Measurements from ENCODE around the gene STK24. TPM values are rescaled to one million over a fixed set of nuclear protein-coding genes. Genes with fewer than 3 reads are reported as not detected.
A peak's percentile ranks its signal among the peaks of the same experiment; 100 is the strongest.

The STK24 gene
- total and polyA plus RNA-seq, 5 experiments from 2014 or later: 22.7 to 121 (median 66.6) TPM

DNA sequence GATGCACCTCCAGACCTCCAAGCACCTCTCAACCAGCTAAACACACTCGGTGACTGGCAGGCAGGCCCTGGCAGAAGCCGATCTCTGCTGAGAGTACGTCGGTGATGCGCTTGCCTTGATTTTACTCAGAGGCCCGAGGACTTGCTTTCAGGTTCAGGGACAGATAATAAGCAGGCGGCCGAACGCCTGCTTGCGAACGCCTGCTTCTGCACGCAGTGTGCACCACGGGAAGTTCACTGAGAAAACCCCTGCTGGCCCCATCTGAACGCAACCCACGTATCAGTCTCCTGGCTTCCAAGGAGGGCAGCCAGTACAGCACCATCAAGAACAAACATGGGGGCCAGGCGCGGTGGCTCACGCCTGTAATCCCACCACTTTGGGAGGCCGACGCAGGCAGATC lies 108.0 kb downstream of the STK24 start:
- peaks cover 12 to 39% (median 28%) of the 10 kb centered on the region in 4 donors for H3K4me1 Mint-ChIP-seq
- H3K4me3 Mint-ChIP-seq: no peak overlapping the region
- DNase-seq (no peak), ATAC-seq (no peak)
- no peaks in the 10 kb centered on the region for H3K27me3 Mint-ChIP-seq
- H3K9me3 Mint-ChIP-seq: no peaks in the 10 kb centered on the region
- H3K36me3 Mint-ChIP-seq: peaks cover 0 to 66% (median 6%) of the 10 kb centered on the region in 3 donors
- POLR2A ChIA-PET: no interaction called here
- H3K27ac Mint-ChIP-seq: peak overlapping the region in 2 of 10 donors; percentile 24 to 74

DNA sequence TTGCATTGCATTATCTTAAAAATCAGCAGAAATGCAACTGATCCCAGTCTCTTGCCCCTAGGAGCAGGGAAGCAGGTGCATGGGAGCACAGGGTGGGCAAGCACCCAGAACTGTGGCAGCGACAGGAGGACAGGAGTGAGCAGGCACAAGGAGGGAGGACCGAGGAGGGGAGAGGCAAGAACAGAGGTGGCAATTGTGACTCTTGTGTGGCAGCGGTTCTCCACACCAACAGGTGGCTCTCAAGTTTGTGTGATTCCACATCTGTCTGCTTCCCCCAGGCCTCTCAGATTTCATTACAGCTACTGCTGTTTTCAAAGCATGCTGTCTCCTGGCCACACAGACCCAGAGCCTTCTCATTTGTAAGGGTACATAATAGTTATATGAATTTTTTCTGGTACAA lies 108.5 kb downstream of the STK24 start:
- H3K36me3 Mint-ChIP-seq: peaks cover 0 to 70% (median 8%) of the 10 kb centered on the region in 3 donors
- peaks cover 12 to 40% (median 28%) of the 10 kb centered on the region in 4 donors for H3K4me1 Mint-ChIP-seq
- ATAC-seq (no peak), DNase-seq (no peak)
- no peaks in the 10 kb centered on the region for H3K9me3 Mint-ChIP-seq
- POLR2A ChIA-PET: no interaction called here
- no peak overlapping the region for H3K4me3 Mint-ChIP-seq
- H3K27ac Mint-ChIP-seq: peak overlapping the region in 2 of 10 donors; percentile 35 to 74
- H3K27me3 Mint-ChIP-seq: no peaks in the 10 kb centered on the region

DNA sequence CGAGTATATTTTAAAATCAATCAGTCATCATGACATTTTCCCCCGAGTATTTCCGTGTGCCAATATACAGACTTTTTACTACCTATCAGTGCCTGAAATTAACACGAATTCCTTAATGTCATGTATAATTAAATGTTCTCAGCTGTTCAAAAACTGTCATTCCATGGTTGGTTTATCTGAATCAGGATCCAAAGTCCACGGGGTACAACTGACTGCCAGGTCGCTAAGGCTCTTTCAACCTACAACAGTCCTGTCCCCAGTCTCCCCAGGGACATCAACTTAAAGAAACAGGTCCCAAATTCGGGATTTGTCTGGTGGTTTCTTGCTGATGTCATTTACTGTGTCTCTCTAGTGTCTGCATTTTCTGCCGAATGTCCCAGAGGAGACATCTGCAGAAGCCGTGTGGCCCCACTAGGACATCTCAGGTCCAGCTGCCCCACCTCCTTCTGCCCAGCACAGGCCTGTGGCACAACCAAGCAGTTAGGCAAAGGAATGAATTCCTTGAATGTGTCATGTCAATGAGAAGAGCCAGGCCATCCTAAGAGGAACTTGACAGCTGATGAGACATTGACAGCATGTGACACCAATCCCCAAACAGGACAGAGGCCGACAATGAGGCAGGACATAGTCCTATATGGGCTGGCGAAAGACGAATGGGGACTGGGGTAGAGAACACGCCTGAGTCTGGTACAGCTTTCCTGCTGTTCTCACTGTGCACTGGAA lies 109.5 kb downstream of the STK24 start:
- Mint-ChIP-seq H3K36me3 (peaks cover 0 to 70% (median 15%) of the 10 kb centered on the region in 3 donors), H3K4me3 (no peak overlapping the region), H3K27ac (peak overlapping the region in 4 of 10 donors; percentile 3 to 35 (median 20)), H3K4me1 (peaks cover 8 to 43% (median 28%) of the 10 kb centered on the region in 4 donors), H3K9me3 (no peaks in the 10 kb centered on the region), H3K27me3 (no peaks in the 10 kb centered on the region)
- ATAC-seq (no peak), DNase-seq (no peak)
- POLR2A ChIA-PET: no interaction called here

DNA sequence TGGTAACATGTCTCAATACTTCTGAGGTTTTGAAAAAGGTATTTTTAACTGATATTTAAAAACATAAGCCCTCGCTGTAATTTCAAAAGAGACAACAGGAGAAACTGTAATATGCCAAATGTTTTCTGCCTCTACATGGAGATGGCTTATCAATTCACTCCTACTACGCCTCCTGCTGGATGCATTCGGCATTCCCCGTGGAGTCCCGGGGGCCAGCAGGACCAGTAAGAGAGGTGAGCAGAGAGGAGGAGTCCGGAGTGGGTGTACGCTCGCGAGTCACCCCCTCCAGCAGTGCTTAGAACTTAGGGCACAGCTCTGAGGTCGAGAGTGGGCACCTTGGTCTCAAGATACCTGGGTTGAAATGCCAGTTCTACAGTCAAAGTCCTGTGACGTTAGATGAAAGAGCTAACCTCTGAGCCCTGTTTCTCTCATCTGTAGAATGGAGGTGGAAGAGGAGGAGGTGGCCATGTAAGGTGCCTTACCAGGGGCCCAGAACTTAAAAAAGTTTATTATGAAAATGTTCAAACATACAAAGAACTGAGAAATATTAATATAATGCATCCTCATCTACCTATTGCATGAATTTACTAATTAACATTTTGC lies 110.2 kb downstream of the STK24 start:
- Mint-ChIP-seq H3K9me3 (no peaks in the 10 kb centered on the region), H3K27me3 (no peaks in the 10 kb centered on the region), H3K27ac (peak overlapping the region in 4 of 10 donors; percentile 2 to 80 (median 59)), H3K4me3 (no peak overlapping the region), H3K36me3 (peaks cover 0 to 68% (median 14%) of the 10 kb centered on the region in 3 donors), H3K4me1 (peaks cover 7 to 38% (median 27%) of the 10 kb centered on the region in 4 donors)
- peak in 1 of 10 donors; percentile 20 for DNase-seq
- ATAC-seq: peak in 1 of 2 donors; percentile 47
- POLR2A ChIA-PET: no interaction called here

DNA sequence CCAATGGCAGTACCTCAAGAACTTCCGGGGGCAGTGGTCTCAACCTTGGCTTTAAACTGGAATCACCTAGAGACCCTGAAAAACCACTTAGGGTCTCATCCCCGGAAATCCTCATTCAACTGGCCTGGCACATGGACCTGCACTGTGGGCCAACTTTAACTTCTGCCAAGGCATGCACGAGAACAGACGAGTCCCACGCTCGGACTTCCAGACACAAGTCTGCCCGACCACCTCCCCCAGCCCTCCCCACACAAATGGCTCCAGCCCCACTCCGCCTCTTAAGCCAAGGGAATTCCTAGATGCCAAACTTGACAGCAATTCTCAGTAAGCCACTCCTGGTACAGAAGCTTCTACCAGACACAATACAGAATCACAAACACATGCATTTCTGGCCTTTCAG lies 114.0 kb downstream of the STK24 start:
- DNase-seq (no peak), ATAC-seq (no peak)
- Mint-ChIP-seq H3K9me3 (no peaks in the 10 kb centered on the region), H3K27ac (peak overlapping the region in 4 of 10 donors; percentile 3 to 96 (median 43)), H3K4me1 (peaks cover 0 to 28% (median 19%) of the 10 kb centered on the region in 4 donors), H3K4me3 (no peak overlapping the region), H3K36me3 (peaks cover 0 to 82% (median 23%) of the 10 kb centered on the region in 3 donors), H3K27me3 (no peaks in the 10 kb centered on the region)
- POLR2A ChIA-PET: no interaction called here

DNA sequence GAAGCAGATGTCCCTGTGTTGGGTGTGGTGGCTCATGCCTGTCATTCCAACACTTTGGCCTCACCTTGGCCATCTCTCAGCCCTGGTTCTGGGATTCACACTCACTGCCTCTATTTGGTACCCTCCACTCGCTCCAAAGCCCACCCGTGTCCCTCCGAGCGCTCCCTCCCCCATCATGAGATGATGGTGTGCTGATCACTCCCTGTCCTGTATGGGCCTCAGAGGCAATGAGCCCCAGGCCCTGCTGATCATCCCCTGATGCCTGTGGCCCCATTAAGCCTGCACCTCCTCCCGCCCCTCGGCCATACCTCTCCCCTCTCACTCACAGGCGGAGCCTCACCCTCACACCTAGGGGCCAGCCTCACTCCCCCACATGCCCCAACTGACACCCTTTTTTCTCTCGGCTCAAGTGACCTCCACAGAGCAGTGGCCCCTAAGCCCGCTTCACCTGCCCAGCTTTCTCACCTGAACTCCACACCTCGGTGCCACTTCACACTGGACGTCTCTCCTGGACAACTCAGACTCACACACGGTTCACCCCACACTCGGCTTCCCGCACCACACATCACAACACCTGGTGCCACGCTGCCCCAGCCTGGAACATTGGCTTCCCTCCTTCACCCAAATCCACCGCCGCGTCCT lies 114.5 kb downstream of the STK24 start:
- no peaks in the 10 kb centered on the region for H3K9me3 Mint-ChIP-seq
- no peak overlapping the region for H3K4me3 Mint-ChIP-seq
- ATAC-seq (no peak), DNase-seq (no peak)
- peaks cover 0 to 82% (median 23%) of the 10 kb centered on the region in 3 donors for H3K36me3 Mint-ChIP-seq
- H3K4me1 Mint-ChIP-seq: peaks cover 0 to 30% (median 16%) of the 10 kb centered on the region in 4 donors
- H3K27me3 Mint-ChIP-seq: no peaks in the 10 kb centered on the region
- POLR2A ChIA-PET: no interaction called here
- peak overlapping the region in 7 of 10 donors; percentile 41 to 96 (median 54) for H3K27ac Mint-ChIP-seq

DNA sequence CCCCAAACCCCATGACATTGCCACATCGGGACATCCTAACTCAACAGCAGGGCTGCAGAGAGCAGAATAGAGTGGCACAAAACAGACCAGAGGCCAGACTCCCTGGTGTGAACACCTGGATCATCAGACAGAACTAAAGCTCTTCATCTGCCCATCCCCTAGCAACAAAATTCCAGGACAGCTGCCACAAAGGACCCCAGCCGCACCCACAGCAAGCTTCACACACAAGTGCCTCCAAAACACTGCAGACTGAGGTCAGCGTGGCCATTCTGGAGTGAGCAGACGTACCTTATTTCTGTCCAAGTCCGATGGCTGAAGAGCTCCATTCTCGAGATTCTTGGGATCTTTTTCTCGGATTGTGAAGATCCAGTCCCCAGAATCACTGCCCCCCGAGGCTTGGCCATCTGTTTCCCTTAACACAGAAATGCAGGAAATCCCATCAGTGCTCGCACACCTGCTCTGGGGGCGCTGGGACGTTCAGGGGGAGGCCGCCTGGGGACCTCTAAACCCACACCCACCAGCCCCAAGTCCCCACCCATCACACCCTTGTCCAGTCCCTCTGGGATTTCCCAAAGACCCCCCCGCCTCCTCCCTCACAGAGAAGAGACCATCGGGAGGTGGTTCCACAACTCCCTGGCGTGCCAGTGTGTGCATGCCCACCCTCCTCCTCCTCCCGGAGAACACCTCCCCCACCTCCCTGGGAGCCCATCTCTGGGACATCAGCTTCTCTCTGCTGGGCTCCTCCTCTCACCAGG lies 115.2 kb downstream of the STK24 start:
- no peak for DNase-seq
- POLR2A ChIA-PET: interaction anchor here (1.0 kb wide), 1 partner anchor 17 kb away, joined by 4 read pairs; no protein-coding TSS in a partner anchor
- H3K27ac Mint-ChIP-seq: peak overlapping the region in 4 of 10 donors; percentile 4 to 80 (median 40)
- H3K4me3 Mint-ChIP-seq: no peak overlapping the region
- no peaks in the 10 kb centered on the region for H3K9me3 Mint-ChIP-seq
- H3K27me3 Mint-ChIP-seq: no peaks in the 10 kb centered on the region
- peaks cover 0 to 82% (median 23%) of the 10 kb centered on the region in 3 donors for H3K36me3 Mint-ChIP-seq
- ATAC-seq: no peak
- peaks cover 0 to 26% (median 10%) of the 10 kb centered on the region in 4 donors for H3K4me1 Mint-ChIP-seq

DNA sequence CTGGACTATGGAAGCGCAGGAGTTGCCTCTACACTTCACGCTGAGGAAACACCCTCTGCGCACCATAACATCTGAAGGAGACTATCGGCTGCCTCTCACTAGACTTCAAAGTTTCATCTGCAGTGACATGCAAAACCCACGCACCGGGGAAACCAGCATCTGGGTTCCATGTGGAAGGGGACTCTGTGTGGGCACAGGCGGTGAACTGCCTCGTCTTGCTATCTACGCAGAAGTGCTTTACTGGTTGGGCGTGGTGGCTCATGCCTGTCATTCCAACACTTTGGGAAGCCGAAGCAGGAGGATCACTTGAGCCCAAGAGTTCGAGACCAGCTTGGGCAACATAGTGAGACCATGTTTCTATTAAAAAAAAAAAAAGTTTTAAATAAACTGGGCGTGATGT lies 116.4 kb downstream of the STK24 start:
- peaks cover 0 to 22% (median 10%) of the 10 kb centered on the region in 4 donors for H3K4me1 Mint-ChIP-seq
- peaks cover 0 to 87% (median 21%) of the 10 kb centered on the region in 3 donors for H3K36me3 Mint-ChIP-seq
- peak overlapping the region in 3 of 10 donors; percentile 11 to 49 (median 46) for H3K27ac Mint-ChIP-seq
- ATAC-seq: no peak
- H3K27me3 Mint-ChIP-seq: no peaks in the 10 kb centered on the region
- peak in 1 of 10 donors; percentile 45 for DNase-seq
- POLR2A ChIA-PET: interaction anchor here (1.0 kb wide), 1 partner anchor 16 kb away, joined by 4 read pairs; no protein-coding TSS in a partner anchor
- H3K4me3 Mint-ChIP-seq: no peak overlapping the region
- H3K9me3 Mint-ChIP-seq: no peaks in the 10 kb centered on the region

DNA sequence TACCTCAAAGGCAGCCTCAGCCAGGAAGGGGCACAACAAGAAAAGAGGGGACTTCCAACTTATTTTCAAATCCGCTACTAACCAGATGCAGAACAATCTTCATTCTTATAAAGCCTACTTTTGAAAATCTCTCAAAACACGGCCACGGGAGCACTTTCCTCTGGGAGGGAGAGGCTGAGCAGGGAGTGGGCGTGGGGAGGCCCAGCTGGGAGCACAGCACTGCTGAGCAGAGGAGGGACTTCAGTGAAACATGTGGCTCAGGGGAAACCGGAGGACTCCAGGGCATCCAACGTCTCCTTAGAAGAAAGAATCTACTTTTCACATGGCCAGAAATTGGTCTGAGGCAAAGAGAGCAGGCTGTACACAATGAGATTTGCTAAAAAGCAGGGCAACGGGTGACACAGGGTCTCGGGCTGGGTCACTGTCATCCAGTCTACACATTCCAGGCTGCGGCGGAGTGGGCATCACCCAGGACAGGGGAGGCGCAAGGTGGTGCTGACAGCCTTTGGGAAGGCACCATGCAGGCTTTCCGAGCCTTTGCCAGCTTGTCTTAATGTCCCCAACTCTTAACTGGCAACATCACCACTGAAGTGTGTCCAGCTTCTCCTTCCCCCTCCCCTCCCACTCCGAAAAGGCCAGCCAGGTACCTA lies 117.1 kb downstream of the STK24 start:
- peak overlapping the region in 6 of 10 donors; percentile 41 to 60 (median 48) for H3K27ac Mint-ChIP-seq
- H3K27me3 Mint-ChIP-seq: no peaks in the 10 kb centered on the region
- H3K4me1 Mint-ChIP-seq: peaks cover 0 to 18% (median 10%) of the 10 kb centered on the region in 4 donors
- POLR2A ChIA-PET: no interaction called here
- DNase-seq: no peak
- H3K9me3 Mint-ChIP-seq: no peaks in the 10 kb centered on the region
- ATAC-seq: no peak
- H3K36me3 Mint-ChIP-seq: peaks cover 0 to 87% (median 21%) of the 10 kb centered on the region in 3 donors
- H3K4me3 Mint-ChIP-seq: no peak overlapping the region

DNA sequence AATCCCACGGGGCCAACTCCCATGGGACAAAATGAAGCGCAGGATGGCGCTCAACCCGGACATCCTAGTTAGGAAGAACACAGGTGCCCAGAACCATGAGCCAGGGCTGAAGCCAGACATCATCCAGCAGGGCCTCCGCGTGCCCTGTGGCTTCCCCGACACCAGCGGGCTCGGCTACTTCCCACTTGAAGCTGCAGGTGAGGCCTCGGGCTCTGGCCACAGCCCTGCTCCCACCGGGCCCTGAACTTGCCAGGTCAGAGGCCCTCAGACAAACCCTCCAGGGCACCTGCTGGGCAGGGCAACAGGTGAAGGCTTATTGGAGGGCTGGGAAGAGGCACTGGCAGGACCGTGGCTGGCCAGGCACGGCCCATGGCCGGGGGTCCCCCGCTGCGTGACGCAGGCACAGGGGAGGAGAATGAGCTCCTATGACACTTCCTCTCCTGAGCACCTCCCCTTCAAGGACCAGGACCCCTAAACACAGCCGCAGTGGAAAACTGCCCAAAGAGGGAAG lies 117.7 kb downstream of the STK24 start:
- Mint-ChIP-seq H3K27me3 (no peaks in the 10 kb centered on the region), H3K36me3 (peaks cover 0 to 93% (median 21%) of the 10 kb centered on the region in 3 donors), H3K4me3 (no peak overlapping the region), H3K27ac (peak overlapping the region in 5 of 10 donors; percentile 11 to 60 (median 48)), H3K4me1 (peaks cover 0 to 18% (median 10%) of the 10 kb centered on the region in 4 donors), H3K9me3 (no peaks in the 10 kb centered on the region)
- POLR2A ChIA-PET: no interaction called here
- ATAC-seq (no peak), DNase-seq (no peak)

DNA sequence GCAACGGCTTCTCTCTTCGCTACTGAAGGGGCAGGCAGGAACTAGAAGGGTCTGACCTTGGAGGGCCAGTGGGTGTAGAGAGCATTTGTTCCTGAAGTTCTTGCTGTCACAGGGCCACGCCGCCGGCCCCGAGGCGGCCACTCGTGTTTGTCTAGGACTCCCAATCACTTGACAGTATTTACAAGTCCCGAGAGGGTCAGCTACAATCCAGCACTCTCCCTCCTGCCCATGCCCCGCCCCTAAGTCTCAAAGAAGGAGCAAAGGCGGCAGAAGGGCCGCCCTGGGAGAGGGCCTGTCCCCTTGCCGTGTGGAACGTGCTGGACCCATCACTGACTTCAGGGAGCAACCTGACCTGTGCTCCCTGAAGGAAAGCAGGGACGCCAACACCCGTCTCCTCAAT lies 118.5 kb downstream of the STK24 start:
- Mint-ChIP-seq H3K4me1 (peaks cover 0 to 17% (median 10%) of the 10 kb centered on the region in 4 donors), H3K36me3 (peaks cover 0 to 92% (median 19%) of the 10 kb centered on the region in 3 donors), H3K4me3 (no peak overlapping the region), H3K27me3 (no peaks in the 10 kb centered on the region), H3K9me3 (no peaks in the 10 kb centered on the region), H3K27ac (peak overlapping the region in 2 of 10 donors; percentile 17 to 40)
- ATAC-seq: no peak
- POLR2A ChIA-PET: interaction anchor here (0.6 kb wide), 1 partner anchor 87 kb away, joined by 3 read pairs; no protein-coding TSS in a partner anchor
- DNase-seq: no peak

All from naive thymus-derived CD8-positive, alpha-beta T cell (primary cell).